ENCODE data around the gene RBMY1D. TPM values are rescaled to one million over a fixed set of nuclear protein-coding genes. Genes with fewer than 3 reads are reported as not detected.

The RBMY1D gene
- total RNA-seq (2022; extraction: Qiagen RNA extraction; ENCODE audit: low read depth) = not detected in 5 replicates

DNA sequence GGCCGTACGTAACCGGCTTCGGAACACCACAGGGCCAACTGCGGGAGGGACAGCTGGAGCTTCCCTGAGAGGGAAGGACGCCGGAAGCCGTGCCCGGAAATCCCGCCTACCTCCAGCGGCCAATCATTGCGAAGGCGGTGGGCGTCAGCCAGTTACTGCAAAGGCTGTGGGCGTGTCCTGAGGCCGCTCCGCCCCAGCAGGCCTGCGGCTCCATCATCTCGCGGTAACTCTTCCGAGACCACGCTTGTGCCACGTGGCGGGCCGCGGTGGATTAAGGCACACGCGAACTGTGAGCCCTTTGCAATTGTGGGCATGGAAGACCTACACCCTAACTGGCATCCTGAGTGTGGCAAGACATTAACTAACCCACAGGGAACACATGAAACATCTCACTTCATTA is at the start of gene RBMY1D:
Gene RBMY1D (minus strand): TSS at position 101 of the 400 bp plus-strand sequence. CDS start 2,013 bp downstream, outside the sequence.

DNA sequence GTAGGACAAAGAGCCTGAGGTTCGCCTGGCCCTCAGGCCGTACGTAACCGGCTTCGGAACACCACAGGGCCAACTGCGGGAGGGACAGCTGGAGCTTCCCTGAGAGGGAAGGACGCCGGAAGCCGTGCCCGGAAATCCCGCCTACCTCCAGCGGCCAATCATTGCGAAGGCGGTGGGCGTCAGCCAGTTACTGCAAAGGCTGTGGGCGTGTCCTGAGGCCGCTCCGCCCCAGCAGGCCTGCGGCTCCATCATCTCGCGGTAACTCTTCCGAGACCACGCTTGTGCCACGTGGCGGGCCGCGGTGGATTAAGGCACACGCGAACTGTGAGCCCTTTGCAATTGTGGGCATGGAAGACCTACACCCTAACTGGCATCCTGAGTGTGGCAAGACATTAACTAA is 23.6 kb upstream of the RBMY1D start, which contains the start of gene RBMY1E:
Gene RBMY1E (minus strand): TSS at position 101 of the 400 bp plus-strand sequence. CDS start 1,978 bp downstream, outside the sequence.

Other genes with a start within 250 kb of the RBMY1D start
- not detected in 5 replicates for gene RBMY1E, start 23.5 kb upstream of the RBMY1D start, total RNA-seq (2022; extraction: Qiagen RNA extraction; ENCODE audit: low read depth)

Measured in A549 treated with CpdA at 1 μM for 4 hours (cell line).